ENCODE measurements around the gene MUC12.

- TF ChIP-seq CTCF (IDR thresholded peaks at IDR 0.05) (no peak), POLR2A (IDR thresholded peaks at IDR 0.05) (no peak)
Measured at GRCh38 chr7:100944138-100944537, 25.2 kb upstream of the MUC12 start.
